ENCODE results near the gene PGM1. TPM values are rescaled to one million over a fixed set of nuclear protein-coding genes. Genes with fewer than 3 reads are reported as not detected.

PGM1 gene
- total RNA-seq, 4 donors from 2014 or later = 49.4 to 73.9 (median 61.5) TPM

GRCh38 chr1:63662841-63663240 is 69.6 kb downstream of the PGM1 start:
- H3K9me3 ChIP-seq = peaks cover 0 to 11% (median 3%) of the 10 kb centered on the region in 4 donors
- 94% methylated on average over 4 of the region's 4 CpGs for WGBS
- H3K36me3 ChIP-seq = peaks cover 5 to 25% (median 18%) of the 10 kb centered on the region in 4 donors
- intact Hi-C loops (cut with DNase I) = no loop called here
- H3K27ac ChIP-seq (replicated peaks in 1 of 4) = peak overlapping the region; percentile 42 to 57 (median 48)
- peaks cover 0 to 5% (median 0%) of the 10 kb centered on the region in 4 donors for H3K4me1 ChIP-seq
- no peak overlapping the region for H3K4me3 ChIP-seq
- TF ChIP-seq CTCF (IDR thresholded peaks at IDR 0.05) (no peak), POLR2A (IDR thresholded peaks at IDR 0.05; ENCODE audit: low read depth) (no peak), POLR2AphosphoS5 (IDR thresholded peaks at IDR 0.05) (no peak), EP300 (IDR thresholded peaks at IDR 0.05) (no peak)
- H3K27me3 ChIP-seq = no peaks in the 10 kb centered on the region
- no peak for DNase-seq (ENCODE audit: extremely low spot score)

GRCh38 chr1:63663301-63663700 is 70.1 kb downstream of the PGM1 start:
- no peak overlapping the region for H3K4me3 ChIP-seq
- 96% methylated on average over 3 of the region's 3 CpGs for WGBS
- peaks cover 0 to 11% (median 3%) of the 10 kb centered on the region in 4 donors for H3K9me3 ChIP-seq
- intact Hi-C loops (cut with DNase I) = no loop called here
- H3K36me3 ChIP-seq = peaks cover 5 to 23% (median 18%) of the 10 kb centered on the region in 4 donors
- TF ChIP-seq CTCF (IDR thresholded peaks at IDR 0.05) = no peak
- no peak for TF ChIP-seq POLR2AphosphoS5 (IDR thresholded peaks at IDR 0.05)
- no peak for TF ChIP-seq EP300 (IDR thresholded peaks at IDR 0.05)
- TF ChIP-seq POLR2A (IDR thresholded peaks at IDR 0.05; ENCODE audit: low read depth) = no peak
- no peak overlapping the region for H3K27ac ChIP-seq (replicated peaks in 1 of 4)
- peaks cover 0 to 5% (median 0%) of the 10 kb centered on the region in 4 donors for H3K4me1 ChIP-seq
- DNase-seq (ENCODE audit: extremely low spot score) = no peak
- no peaks in the 10 kb centered on the region for H3K27me3 ChIP-seq

GRCh38 chr1:63663873-63664272 is 70.7 kb downstream of the PGM1 start:
- peaks cover 0 to 11% (median 3%) of the 10 kb centered on the region in 4 donors for H3K9me3 ChIP-seq
- no peak for DNase-seq (ENCODE audit: extremely low spot score)
- H3K4me3 ChIP-seq = no peak overlapping the region
- TF ChIP-seq EP300 (IDR thresholded peaks at IDR 0.05) (no peak), CTCF (IDR thresholded peaks at IDR 0.05) (no peak), POLR2AphosphoS5 (IDR thresholded peaks at IDR 0.05) (no peak), POLR2A (IDR thresholded peaks at IDR 0.05; ENCODE audit: low read depth) (no peak)
- WGBS = 100% methylated on average over 5 of the region's 5 CpGs
- H3K27ac ChIP-seq (replicated peaks in 1 of 4) = no peak overlapping the region
- H3K36me3 ChIP-seq = peaks cover 5 to 23% (median 18%) of the 10 kb centered on the region in 4 donors
- H3K4me1 ChIP-seq = peaks cover 0 to 5% (median 0%) of the 10 kb centered on the region in 4 donors
- H3K27me3 ChIP-seq = no peaks in the 10 kb centered on the region
- intact Hi-C loops (cut with DNase I) = no loop called here

- WGBS = 100% methylated on average over 2 of the region's 2 CpGs
- no peak overlapping the region for H3K27ac ChIP-seq (replicated peaks in 1 of 4)
- no peak for DNase-seq (ENCODE audit: extremely low spot score)
- H3K4me3 ChIP-seq = no peak overlapping the region
- H3K4me1 ChIP-seq = peaks cover 0 to 5% (median 0%) of the 10 kb centered on the region in 4 donors
- peaks cover 2 to 16% (median 11%) of the 10 kb centered on the region in 4 donors for H3K36me3 ChIP-seq
- TF ChIP-seq POLR2A (IDR thresholded peaks at IDR 0.05; ENCODE audit: low read depth) = no peak
- TF ChIP-seq CTCF (IDR thresholded peaks at IDR 0.05) = no peak
- no peak for TF ChIP-seq EP300 (IDR thresholded peaks at IDR 0.05)
- TF ChIP-seq POLR2AphosphoS5 (IDR thresholded peaks at IDR 0.05) = no peak
- intact Hi-C loops (cut with DNase I) = no loop called here
- no peaks in the 10 kb centered on the region for H3K27me3 ChIP-seq
- peaks cover 0 to 11% (median 3%) of the 10 kb centered on the region in 4 donors for H3K9me3 ChIP-seq
Measured at GRCh38 chr1:63664742-63665141, 71.5 kb downstream of the PGM1 start.

- Histone ChIP-seq H3K4me1 (peaks cover 0 to 5% (median 0%) of the 10 kb centered on the region in 4 donors), H3K27me3 (no peaks in the 10 kb centered on the region), H3K9me3 (peaks cover 0 to 11% (median 3%) of the 10 kb centered on the region in 4 donors), H3K27ac (replicated peaks in 1 of 4) (no peak overlapping the region), H3K36me3 (peaks cover 0 to 10% (median 7%) of the 10 kb centered on the region in 4 donors), H3K4me3 (no peak overlapping the region)
- intact Hi-C loops (cut with DNase I) = no loop called here
- DNase-seq (ENCODE audit: extremely low spot score) = no peak
- TF ChIP-seq POLR2AphosphoS5 (IDR thresholded peaks at IDR 0.05) = no peak
- no peak for TF ChIP-seq EP300 (IDR thresholded peaks at IDR 0.05)
- no peak for TF ChIP-seq POLR2A (IDR thresholded peaks at IDR 0.05; ENCODE audit: low read depth)
- TF ChIP-seq CTCF (IDR thresholded peaks at IDR 0.05) = no peak
- WGBS = 100% methylated on average over 3 of the region's 3 CpGs
Measured at GRCh38 chr1:63665410-63665809, 72.2 kb downstream of the PGM1 start.
